Right lobe of liver (tissue), 6 donors: ENCODE results near the gene CTNND2. TPM values are rescaled to one million over a fixed set of nuclear protein-coding genes. Genes with fewer than 3 reads are reported as not detected.
"Not testable (repeated sequence)": the region's sequence is repeated elsewhere in the genome, so short reads cannot be mapped to it uniquely, and the experiment has no call there.

Source experiments
- ATAC-seq, 4 donors: fragments of 200-7000 bp; cut with Tn5 transposase; one replicate each; pipeline ENCODE4 v1.9.1; 2020; ENCODE audit warnings: mild to moderate bottlenecking in 4 of 4, moderate library complexity in 4 of 4
- DNase-seq, 3 donors: peaks; one replicate each; pipeline ENCODE4 v3.0.0-alpha.2; 2020
- H3K27ac ChIP-seq, 3 donors: fragments of 200-600 bp; one replicate each; pipeline ENCODE4 v1.8.0; 2022
- H3K27me3 ChIP-seq, 2 donors: fragments of 200-600 bp; one replicate each; pipeline ENCODE4 v1.8.0; 2022
- H3K36me3 ChIP-seq, 4 donors: fragments of 200-600 bp; sonication (generic) in 1 of 4; one replicate each; pipeline versions ENCODE4 v1.5.1 to v1.8.0; 2017 to 2022; ENCODE audit warnings: control low read depth in 1 of 4
- H3K4me1 ChIP-seq, 4 donors: fragments of 200-600 bp; sonication (generic) in 1 of 4; one replicate each; pipeline versions ENCODE4 v1.5.1 to v1.8.0; 2017 to 2022; ENCODE audit warnings: control low read depth in 1 of 4
- H3K4me3 ChIP-seq, 3 donors: fragments of 200-600 bp; one replicate each; pipeline ENCODE4 v1.8.0; 2022
- H3K9me3 ChIP-seq, 4 donors: fragments of 200-600 bp; sonication (generic) in 1 of 4; one replicate each; pipeline versions ENCODE4 v1.5.1 to v1.8.0; 2017 to 2022; ENCODE audit warnings: control low read depth in 1 of 4
- POLR2A ChIP-seq: fragments of 450-650 bp; IDR thresholded peaks from one replicate; pipeline ENCODE4 v1.6.1; 2017; ENCODE audit warnings: antibody characterized with exemption, mild to moderate bottlenecking
- WGBS: methylation state at CpG from one replicate; pipeline ENCODE4 v1.1.6; 2018; ENCODE audit warnings: low coverage, low lambda C conversion rate; ENCODE audit not compliant: insufficient coverage; ENCODE audit errors: missing lambda C conversion rate; 5-methylcytosine and 5-hydroxymethylcytosine counted together
- intact Hi-C, 2 donors: fragments of 100-400 bp; cut with DNase I; formaldehyde crosslinking; loops; one replicate each; pipeline versions ENCODE4 v1.11.2 to v1.14.1; 2022
- total RNA-seq, 6 experiments: library from RNA; depleted of rRNA in 2 of 6; stranded (reverse); fragments of >200 nt in 2 of 6; fragmentation: NEBNext Ultra II Directional in 3 of 6; extraction: Animal tissue kit (Norgen Biotek cat#: 25700) in 3 of 6; gene quantifications; one replicate each; pipeline versions ENCODE4 v1.1.0 to v1.2.4, GENCODE V29; 2016 to 2023
- TF ChIP-seq, protein P1 (sequence below), 4 donors: fragments of 200-600 bp in 3 of 4; fragments of 450-650 bp in 1 of 4; IDR thresholded peaks; one replicate each; pipeline versions ENCODE4 v1.5.1 to v1.8.0; 2016 to 2022; ENCODE audit warnings: antibody characterized with exemption in 4 of 4, mild to moderate bottlenecking in 2 of 4
- donor health status: DM: no; HTN: yes; CAD: no.
- donor health status: DM: no; HTN: no; CAD: no.
- donor health status: DM: no; HTN: no; CAD: no.
- donor health status: DM: no; HTN: yes; CAD: no.
- donor health status: DM: no; HTN: yes; CAD: no.

The CTNND2 gene
- total RNA-seq, 6 experiments from 2014 or later = 0.06 to 1.5 (median 1.1) TPM

- Histone ChIP-seq H3K4me3 (no peak overlapping the region), H3K36me3 (no peaks in the 10 kb centered on the region), H3K4me1 (no peaks in the 10 kb centered on the region), H3K27ac (no peak overlapping the region), H3K9me3 (no peaks in the 10 kb centered on the region), H3K27me3 (no peaks in the 10 kb centered on the region)
- ATAC-seq (no peak), DNase-seq (no peak)
- intact Hi-C loops = no loop called here
- 63% methylated on average over 12 of the region's 12 CpGs for WGBS
- no peak for TF ChIP-seq POLR2A
- TF ChIP-seq, protein P1, sequence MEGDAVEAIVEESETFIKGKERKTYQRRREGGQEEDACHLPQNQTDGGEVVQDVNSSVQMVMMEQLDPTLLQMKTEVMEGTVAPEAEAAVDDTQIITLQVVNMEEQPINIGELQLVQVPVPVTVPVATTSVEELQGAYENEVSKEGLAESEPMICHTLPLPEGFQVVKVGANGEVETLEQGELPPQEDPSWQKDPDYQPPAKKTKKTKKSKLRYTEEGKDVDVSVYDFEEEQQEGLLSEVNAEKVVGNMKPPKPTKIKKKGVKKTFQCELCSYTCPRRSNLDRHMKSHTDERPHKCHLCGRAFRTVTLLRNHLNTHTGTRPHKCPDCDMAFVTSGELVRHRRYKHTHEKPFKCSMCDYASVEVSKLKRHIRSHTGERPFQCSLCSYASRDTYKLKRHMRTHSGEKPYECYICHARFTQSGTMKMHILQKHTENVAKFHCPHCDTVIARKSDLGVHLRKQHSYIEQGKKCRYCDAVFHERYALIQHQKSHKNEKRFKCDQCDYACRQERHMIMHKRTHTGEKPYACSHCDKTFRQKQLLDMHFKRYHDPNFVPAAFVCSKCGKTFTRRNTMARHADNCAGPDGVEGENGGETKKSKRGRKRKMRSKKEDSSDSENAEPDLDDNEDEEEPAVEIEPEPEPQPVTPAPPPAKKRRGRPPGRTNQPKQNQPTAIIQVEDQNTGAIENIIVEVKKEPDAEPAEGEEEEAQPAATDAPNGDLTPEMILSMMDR (IDR thresholded peaks at IDR 0.05) = no peak
These were observed 829.0 kb downstream of the CTNND2 start for GRCh38 chr5:11075035-11075805.

DNA sequence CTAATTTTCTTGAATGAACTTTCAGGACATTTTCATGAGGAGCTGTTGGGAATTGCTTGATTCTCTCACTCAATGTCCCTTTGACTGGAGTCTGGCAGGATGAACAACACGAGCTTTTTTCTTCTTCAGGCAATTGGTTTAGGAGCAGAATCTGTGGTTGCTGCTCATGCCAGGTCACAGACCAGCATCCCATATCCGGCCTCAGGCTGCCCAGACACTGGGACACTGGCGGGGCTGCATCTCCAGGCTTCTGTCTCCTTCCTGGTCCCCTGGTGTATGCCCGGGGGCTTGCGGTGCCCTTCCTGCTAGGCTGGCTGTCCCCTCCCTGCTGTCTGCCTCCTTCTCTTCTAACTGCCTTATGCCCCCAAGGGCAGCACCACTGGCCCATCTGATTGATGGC lies 831.7 kb downstream of the CTNND2 start:
- no peaks in the 10 kb centered on the region for H3K9me3 ChIP-seq
- H3K4me3 ChIP-seq = no peak overlapping the region
- no peaks in the 10 kb centered on the region for H3K36me3 ChIP-seq
- H3K4me1 ChIP-seq = no peaks in the 10 kb centered on the region
- DNase-seq (no peak), ATAC-seq (no peak)
- intact Hi-C loops = no loop called here
- TF ChIP-seq, protein P1 (IDR thresholded peaks at IDR 0.05) = no peak
- no peak for TF ChIP-seq POLR2A
- H3K27me3 ChIP-seq = no peaks in the 10 kb centered on the region
- WGBS = 53% methylated on average over 3 of the region's 5 CpGs
- no peak overlapping the region for H3K27ac ChIP-seq

DNA sequence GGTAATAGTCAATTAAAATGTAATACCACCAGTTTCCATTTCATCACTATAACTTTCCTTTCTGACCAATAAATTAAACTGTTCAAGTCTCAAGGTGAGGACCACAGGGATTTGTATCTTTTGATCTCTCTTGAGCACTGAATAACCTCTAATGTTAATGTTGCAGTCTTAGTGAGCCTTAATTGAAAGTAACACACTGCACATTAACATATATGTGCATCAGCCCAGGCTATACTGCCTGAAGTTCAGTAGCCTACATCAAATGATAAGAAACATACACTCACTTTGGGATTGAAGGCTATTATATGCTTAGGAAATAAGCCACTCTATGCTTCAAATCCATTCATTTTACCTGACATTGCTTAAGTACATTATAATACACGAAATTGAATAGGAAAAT lies 832.2 kb downstream of the CTNND2 start:
- Histone ChIP-seq H3K4me1 (no peaks in the 10 kb centered on the region), H3K36me3 (no peaks in the 10 kb centered on the region), H3K27ac (no peak overlapping the region), H3K27me3 (no peaks in the 10 kb centered on the region), H3K4me3 (no peak overlapping the region), H3K9me3 (no peaks in the 10 kb centered on the region)
- TF ChIP-seq POLR2A = no peak
- TF ChIP-seq, protein P1 (IDR thresholded peaks at IDR 0.05) = no peak
- DNase-seq (no peak), ATAC-seq (no peak)
- intact Hi-C loops = no loop called here
- whole genome bisulfite sequencing = 67% methylated on average over 1 of the region's 1 CpG

- Histone ChIP-seq H3K27ac (no peak overlapping the region), H3K27me3 (no peaks in the 10 kb centered on the region), H3K4me1 (no peaks in the 10 kb centered on the region), H3K36me3 (no peaks in the 10 kb centered on the region), H3K4me3 (no peak overlapping the region), H3K9me3 (no peaks in the 10 kb centered on the region)
- ATAC-seq (no peak), DNase-seq (no peak)
- WGBS = 51% methylated on average over 3 of the region's 3 CpGs
- no peak for TF ChIP-seq POLR2A
- TF ChIP-seq, protein P1 (IDR thresholded peaks at IDR 0.05) = no peak
- intact Hi-C loops = no loop called here
These were observed 835.2 kb downstream of the CTNND2 start for GRCh38 chr5:11069041-11069440.

DNA sequence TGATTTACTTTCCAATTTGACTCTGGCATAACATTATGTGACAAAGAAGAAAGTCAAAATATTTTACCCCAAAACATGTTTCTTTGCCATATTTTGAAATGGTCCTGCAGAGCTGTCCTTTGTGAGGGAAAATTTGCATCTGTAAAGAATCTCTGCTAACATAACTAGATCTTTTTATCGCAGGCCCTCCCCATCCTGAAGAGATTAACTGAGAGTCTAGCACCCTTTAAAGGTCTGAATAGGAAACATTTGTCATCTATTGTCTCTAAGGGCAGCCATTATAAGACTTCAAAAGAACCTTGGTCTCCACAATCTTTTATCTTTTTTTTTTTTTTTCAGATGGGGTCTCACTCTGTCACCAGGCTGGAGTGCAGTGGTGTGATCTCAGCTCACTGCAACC lies 838.5 kb downstream of the CTNND2 start:
- DNase-seq, ATAC-seq, H3K4me3 ChIP-seq, intact Hi-C loops, H3K9me3 ChIP-seq, H3K36me3 ChIP-seq, H3K27me3 ChIP-seq, H3K4me1 ChIP-seq, H3K27ac ChIP-seq: not testable (repeated sequence)
- 77% methylated on average over 1 of the region's 1 CpG for WGBS
